K562 (cell line): ENCODE data around the gene RFESD. TPM values are rescaled to one million over a fixed set of nuclear protein-coding genes. Genes with fewer than 3 reads are reported as not detected.

Source experiments
- ATAC-seq: fragments of 200-7000 bp; cut with Tn5 transposase; 3 replicates; pipeline ENCODE4 v1.9.1; 2020; ENCODE audit warnings: moderate library complexity
- BruUV-seq: library from RNA; stranded (reverse); fragments of 400-500 nt; replicated peaks from 2 replicates; lab custom pipeline; 2021; lab: Mats Ljungman, UMichigan
- CTCF ChIA-PET: fragments of 300-600 bp; formaldehyde crosslinking; extraction: SDS; loops from one replicate; lab custom pipeline; 2021; ENCODE audit warnings: low intra/inter-chr PET ratio; lab: Yijun Ruan, JAX
- POLR2A ChIA-PET: fragments of 300-600, 350-650 bp; sonication (Branson Sonifier 250); formaldehyde crosslinking; extraction: SDS; loops from one replicate; lab custom pipeline; 2021; ENCODE audit warnings: antibody characterized with exemption, inconsistent platforms; lab: Yijun Ruan, JAX
- DNase-seq, 4 experiments: peaks; one replicate each; pipeline versions ENCODE4 v3.0.0 to v3.0.0-alpha.2; 2011 to 2018; ENCODE audit warnings: low spot score in 3 of 4, mixed read lengths in 3 of 4; ENCODE audit errors: extremely low read depth in 1 of 4
- FAIRE-seq: peaks from 2 replicates; lab custom pipeline; 2011; peaks lifted over from hg19 to GRCh38; lab: Jason Lieb, UNC
- H2AFZ ChIP-seq: 2 replicates; pipeline ENCODE4 v1.6.0; 2011; ENCODE audit warnings: low read depth, low read length, control low read depth, inconsistent platforms
- H3K27ac ChIP-seq: fragments of 200-600 bp; 3 replicates; pipeline ENCODE4 v1.8.0; 2011; ENCODE audit warnings: low read depth, mild to moderate bottlenecking, control low read depth, inconsistent platforms, low read length, moderate library complexity, mixed read lengths; ENCODE audit errors: extremely low read depth
- H3K27me3 ChIP-seq, 2 experiments: fragments of 300-600 bp in 1 of 2; 2 replicates in 1 of 2; 3 replicates in 1 of 2; pipeline versions ENCODE4 v1.6.0 to v1.8.0; 2011; ENCODE audit warnings: inconsistent platforms in 2 of 2, low read length in 2 of 2, mild to moderate bottlenecking in 1 of 2, mixed read lengths in 1 of 2, moderate library complexity in 1 of 2; ENCODE audit not compliant: control insufficient read depth in 2 of 2, insufficient read depth in 2 of 2
- H3K36me3 ChIP-seq: fragments of 300-600 bp; 3 replicates; pipeline ENCODE4 v1.8.0; 2011; ENCODE audit warnings: mild to moderate bottlenecking, low read length, inconsistent platforms; ENCODE audit not compliant: control insufficient read depth, insufficient read depth
- H3K4me1 ChIP-seq, 2 experiments: fragments of 200-600 bp in 1 of 2; replicated peaks in 1 of 2; 2 replicates in 1 of 2; 3 replicates in 1 of 2; pipeline versions ENCODE4 v1.5.1 to v1.8.0; 2011; ENCODE audit warnings: inconsistent platforms in 2 of 2, low read length in 2 of 2, mild to moderate bottlenecking in 1 of 2, mixed read lengths in 1 of 2, moderate library complexity in 1 of 2; ENCODE audit not compliant: control insufficient read depth in 2 of 2, insufficient read depth in 2 of 2
- H3K4me2 ChIP-seq: 2 replicates; pipeline ENCODE4 v1.6.1; 2011; ENCODE audit warnings: low read length, control low read depth, inconsistent platforms, mixed read lengths; ENCODE audit not compliant: insufficient read depth
- H3K4me3 ChIP-seq: fragments of 200-600 bp; sonication (generic), shearing (Covaris generic); 2 replicates; pipeline ENCODE4 v1.5.1; 2016; ENCODE audit warnings: control low read depth, inconsistent platforms
- H3K79me2 ChIP-seq: fragments of 200-600 bp; 3 replicates; pipeline ENCODE4 v1.8.0; 2011; ENCODE audit warnings: low read length, inconsistent platforms; ENCODE audit not compliant: control insufficient read depth, insufficient read depth
- H3K9ac ChIP-seq, 2 experiments: 2 replicates each; pipeline versions ENCODE4 v1.6.0 to v1.6.1; 2011; ENCODE audit warnings: low read depth in 2 of 2, low read length in 2 of 2, control low read depth in 1 of 2, inconsistent platforms in 1 of 2, mild to moderate bottlenecking in 1 of 2, mixed read lengths in 1 of 2; ENCODE audit not compliant: insufficient read depth in 1 of 2
- H3K9me1 ChIP-seq: one replicate; pipeline ENCODE4 v1.6.0; 2011; ENCODE audit warnings: inconsistent platforms, mild to moderate bottlenecking, low read length, moderate library complexity; ENCODE audit not compliant: control insufficient read depth, insufficient read depth
- H3K9me3 ChIP-seq: replicated peaks from 2 replicates; pipeline ENCODE4 v1.5.1; 2011; ENCODE audit warnings: low read depth, low read length, inconsistent platforms; ENCODE audit not compliant: control insufficient read depth, insufficient read depth
- H4K20me1 ChIP-seq: replicated peaks from 2 replicates; pipeline ENCODE4 v1.6.1; 2011; ENCODE audit warnings: low read length, inconsistent platforms, mixed read lengths; ENCODE audit not compliant: control insufficient read depth, insufficient read depth
- HNRNPUL1 ChIP-seq: fragments of 200-400 bp; formaldehyde crosslinking; IDR thresholded peaks from 2 replicates; pipeline ENCODE4 v1.6.1; 2017; ENCODE audit warnings: low read length
- NR4A1 ChIP-seq, 2 experiments: fragments of 250-450 bp in 1 of 2; fragments of 450-650 bp in 1 of 2; sonication (Bioruptor Pico) in 1 of 2; IDR thresholded peaks; 2 replicates each; pipeline versions ENCODE4 v1.4.0 to v1.6.1; 2016 to 2020; ENCODE audit warnings: mild to moderate bottlenecking in 2 of 2, missing compliant biosample characterization in 1 of 2, missing genetic modification characterization in 1 of 2, moderate library complexity in 1 of 2
- RFX1 ChIP-seq: fragments of 450-650 bp; IDR thresholded peaks from 2 replicates; pipeline ENCODE4 v1.6.1; 2016; ENCODE audit warnings: mild to moderate bottlenecking, moderate library complexity
- RNF2 ChIP-seq: sonication (generic); IDR thresholded peaks from 2 replicates; pipeline ENCODE4 v1.6.1; 2016
- SP2 ChIP-seq: IDR thresholded peaks from 2 replicates; pipeline ENCODE4 v1.6.1; 2011; ENCODE audit warnings: mild to moderate bottlenecking, low read depth, low read length, moderate library complexity; ENCODE audit not compliant: poor library complexity, severe bottlenecking; ENCODE audit errors: extremely low read depth
- ZNF347 ChIP-seq: fragments of 450-650 bp; formaldehyde crosslinking; IDR thresholded peaks from 2 replicates; pipeline ENCODE4 v1.4.0; 2020; ENCODE audit warnings: low read depth, mild to moderate bottlenecking, moderate library complexity
- ZNF436 ChIP-seq: fragments of 250-450, 450-650 bp; sonication (Bioruptor Pico); formaldehyde crosslinking; IDR thresholded peaks from 2 replicates; pipeline ENCODE4 v1.7.0; 2020; ENCODE audit warnings: mild to moderate bottlenecking
- ZNF507 ChIP-seq: conservative IDR thresholded peaks from 2 replicates; pipeline ENCODE4 v1.6.1; 2017; ENCODE audit warnings: missing genetic modification characterization, missing compliant biosample characterization
- WGBS: fragments of 100-300 bp; shearing (Covaris generic); methylation state at CpG from one replicate; pipeline ENCODE4 v1.1.6; 2016; ENCODE audit warnings: low coverage, mixed read lengths; ENCODE audit not compliant: insufficient coverage; ENCODE audit errors: missing lambda C conversion rate; 5-methylcytosine and 5-hydroxymethylcytosine counted together
- in situ Hi-C: fragments of 300-500 bp; cut with MboI; formaldehyde crosslinking; loops from 4 replicates; pipeline ENCODE4 v1.15.0; 2018; ENCODE audit warnings: inconsistent platforms, mixed read lengths
- intact Hi-C: fragments of 100-400 bp; cut with micrococcal nuclease; formaldehyde crosslinking; loops from 2 replicates; pipeline ENCODE4 v1.14.2; 2022
- polyA plus RNA-seq, 8 experiments: library from polyadenylated mRNA; depleted of rRNA in 4 of 8; stranded (reverse) in 5 of 8; unstranded in 3 of 8; fragments of >200 nt; fragmentation: Nextera tagmentation in 2 of 8; fragmentation: Illumina TruSeq in 1 of 8; extraction: Ambion mirVana in 2 of 8; extraction: Trizol in 1 of 8; gene quantifications; 2 replicates each; pipeline versions ENCODE4 v1.2.1 to v1.2.3, GENCODE V29; 2011 to 2014; ENCODE audit warnings: inconsistent platforms in 1 of 8, missing spikeins in 1 of 8
- total RNA-seq, 7 experiments: library from RNA; depleted of rRNA in 6 of 7; stranded (reverse); fragments of >200 nt in 6 of 7; fragmentation: Illumina TruSeq in 2 of 7; extraction: Trizol in 2 of 7; gene quantifications; 2 replicates each; pipeline versions ENCODE4 v1.2.1 to v1.2.3, GENCODE V29; 2011 to 2021; ENCODE audit warnings: low replicate concordance in 1 of 7
- TF ChIP-seq, protein P1 (sequence below), 2 experiments: fragments of 250-450 bp in 1 of 2; fragments of 450-650 bp in 1 of 2; sonication (Bioruptor Pico) in 1 of 2; IDR thresholded peaks; 2 replicates each; pipeline versions ENCODE4 v1.6.1 to v1.8.0; 2016 to 2021; ENCODE audit warnings: mild to moderate bottlenecking in 2 of 2, moderate library complexity in 2 of 2, missing compliant biosample characterization in 1 of 2, missing genetic modification characterization in 1 of 2
- TF ChIP-seq, protein P2 (sequence below): sonication (generic); formaldehyde crosslinking; IDR thresholded peaks from 2 replicates; pipeline ENCODE4 v1.8.0; 2022; ENCODE audit warnings: mild to moderate bottlenecking, missing genetic modification reagents
- TF ChIP-seq, protein P3 (sequence below): fragments of 200-800 bp; sonication (Bioruptor generic); IDR thresholded peaks from 2 replicates; pipeline ENCODE4 v1.6.1; 2017; ENCODE audit warnings: missing genetic modification characterization, missing compliant biosample characterization

Gene RFESD
- total and polyA plus RNA-seq, 9 of the 15 experiments (the other 6 are each of a cell fraction or from before 2014, with no cell fraction given) = 62.3 to 600 (median 140) TPM

DNA sequence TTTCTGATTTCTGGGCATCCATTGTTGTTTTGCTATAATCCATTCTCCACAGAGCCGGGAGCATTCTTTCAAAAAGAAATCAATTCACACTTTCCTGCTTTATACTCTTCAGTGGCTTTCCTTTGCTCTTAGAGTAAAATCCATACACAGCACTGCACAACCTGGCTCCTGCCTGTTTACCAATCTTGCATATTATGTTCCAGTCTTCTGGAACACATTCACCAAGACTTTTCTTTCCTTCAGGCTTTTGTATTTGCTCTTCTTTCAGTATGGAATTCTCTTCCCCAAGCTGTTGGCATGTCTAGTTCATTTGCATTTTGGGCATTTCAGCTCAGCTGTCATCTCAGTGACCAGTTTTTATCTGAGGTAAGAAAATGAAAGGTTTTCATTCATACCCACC is 6.3 kb downstream of the RFESD start:
- no TSS peak for BruUV-seq
- H3K9me1 ChIP-seq = no peaks in the 10 kb centered on the region
- H3K4me2 ChIP-seq = no peak overlapping the region
- no peaks in the 10 kb centered on the region for H3K27me3 ChIP-seq
- no peak overlapping the region for H3K4me3 ChIP-seq
- TF ChIP-seq, protein P1, sequence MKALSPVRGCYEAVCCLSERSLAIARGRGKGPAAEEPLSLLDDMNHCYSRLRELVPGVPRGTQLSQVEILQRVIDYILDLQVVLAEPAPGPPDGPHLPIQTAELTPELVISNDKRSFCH (CRISPR knock-in tag; IDR thresholded peaks at IDR 0.05) = no peak
- TF ChIP-seq, protein P1 (tag; IDR thresholded peaks at IDR 0.05) = no peak
- TF ChIP-seq HNRNPUL1 (no peak), ZNF507 (tag) (no peak), ZNF347 (CRISPR knock-in tag) (no peak), RNF2 (no peak), RFX1 (no peak), NR4A1 (CRISPR knock-in tag; IDR thresholded peaks at IDR 0.05) (no peak), NR4A1 (tag; IDR thresholded peaks at IDR 0.05) (no peak), ZNF436 (CRISPR knock-in tag) (no peak), SP2 (no peak)
- TF ChIP-seq, protein P2, sequence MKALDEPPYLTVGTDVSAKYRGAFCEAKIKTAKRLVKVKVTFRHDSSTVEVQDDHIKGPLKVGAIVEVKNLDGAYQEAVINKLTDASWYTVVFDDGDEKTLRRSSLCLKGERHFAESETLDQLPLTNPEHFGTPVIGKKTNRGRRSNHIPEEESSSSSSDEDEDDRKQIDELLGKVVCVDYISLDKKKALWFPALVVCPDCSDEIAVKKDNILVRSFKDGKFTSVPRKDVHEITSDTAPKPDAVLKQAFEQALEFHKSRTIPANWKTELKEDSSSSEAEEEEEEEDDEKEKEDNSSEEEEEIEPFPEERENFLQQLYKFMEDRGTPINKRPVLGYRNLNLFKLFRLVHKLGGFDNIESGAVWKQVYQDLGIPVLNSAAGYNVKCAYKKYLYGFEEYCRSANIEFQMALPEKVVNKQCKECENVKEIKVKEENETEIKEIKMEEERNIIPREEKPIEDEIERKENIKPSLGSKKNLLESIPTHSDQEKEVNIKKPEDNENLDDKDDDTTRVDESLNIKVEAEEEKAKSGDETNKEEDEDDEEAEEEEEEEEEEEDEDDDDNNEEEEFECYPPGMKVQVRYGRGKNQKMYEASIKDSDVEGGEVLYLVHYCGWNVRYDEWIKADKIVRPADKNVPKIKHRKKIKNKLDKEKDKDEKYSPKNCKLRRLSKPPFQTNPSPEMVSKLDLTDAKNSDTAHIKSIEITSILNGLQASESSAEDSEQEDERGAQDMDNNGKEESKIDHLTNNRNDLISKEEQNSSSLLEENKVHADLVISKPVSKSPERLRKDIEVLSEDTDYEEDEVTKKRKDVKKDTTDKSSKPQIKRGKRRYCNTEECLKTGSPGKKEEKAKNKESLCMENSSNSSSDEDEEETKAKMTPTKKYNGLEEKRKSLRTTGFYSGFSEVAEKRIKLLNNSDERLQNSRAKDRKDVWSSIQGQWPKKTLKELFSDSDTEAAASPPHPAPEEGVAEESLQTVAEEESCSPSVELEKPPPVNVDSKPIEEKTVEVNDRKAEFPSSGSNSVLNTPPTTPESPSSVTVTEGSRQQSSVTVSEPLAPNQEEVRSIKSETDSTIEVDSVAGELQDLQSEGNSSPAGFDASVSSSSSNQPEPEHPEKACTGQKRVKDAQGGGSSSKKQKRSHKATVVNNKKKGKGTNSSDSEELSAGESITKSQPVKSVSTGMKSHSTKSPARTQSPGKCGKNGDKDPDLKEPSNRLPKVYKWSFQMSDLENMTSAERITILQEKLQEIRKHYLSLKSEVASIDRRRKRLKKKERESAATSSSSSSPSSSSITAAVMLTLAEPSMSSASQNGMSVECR (CRISPR knock-in tag) = no peak
- TF ChIP-seq, protein P3, sequence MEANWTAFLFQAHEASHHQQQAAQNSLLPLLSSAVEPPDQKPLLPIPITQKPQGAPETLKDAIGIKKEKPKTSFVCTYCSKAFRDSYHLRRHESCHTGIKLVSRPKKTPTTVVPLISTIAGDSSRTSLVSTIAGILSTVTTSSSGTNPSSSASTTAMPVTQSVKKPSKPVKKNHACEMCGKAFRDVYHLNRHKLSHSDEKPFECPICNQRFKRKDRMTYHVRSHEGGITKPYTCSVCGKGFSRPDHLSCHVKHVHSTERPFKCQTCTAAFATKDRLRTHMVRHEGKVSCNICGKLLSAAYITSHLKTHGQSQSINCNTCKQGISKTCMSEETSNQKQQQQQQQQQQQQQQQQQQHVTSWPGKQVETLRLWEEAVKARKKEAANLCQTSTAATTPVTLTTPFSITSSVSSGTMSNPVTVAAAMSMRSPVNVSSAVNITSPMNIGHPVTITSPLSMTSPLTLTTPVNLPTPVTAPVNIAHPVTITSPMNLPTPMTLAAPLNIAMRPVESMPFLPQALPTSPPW = no peak
- no peak overlapping the region for H3K9ac ChIP-seq
- in situ Hi-C loops (no loop called here), intact Hi-C loops (no loop called here)
- POLR2A ChIA-PET = interaction anchor here (0.6 to 1.9 kb wide), 3 partner anchors 17 to 373 kb away, joined by 3 to 7 read pairs (median 3); partner anchors contain the start of gene RHOBTB3
- no peaks in the 10 kb centered on the region for H4K20me1 ChIP-seq
- H2AFZ ChIP-seq = no peak overlapping the region
- peaks cover 64% of the 10 kb centered on the region for H3K79me2 ChIP-seq
- CTCF ChIA-PET = no interaction called here
- peaks cover 4 to 14% of the 10 kb centered on the region in 2 experiments; a peak in 3 of 5 replicates for H3K4me1 ChIP-seq
- H3K36me3 ChIP-seq = peaks cover 70% of the 10 kb centered on the region
- WGBS = 83% methylated on average over 1 of the region's 1 CpG
- ATAC-seq (no peak), FAIRE-seq (no peak), DNase-seq (no peak)
- no peaks in the 10 kb centered on the region for H3K9me3 ChIP-seq
- no peak overlapping the region for H3K27ac ChIP-seq
